Sciatic nerve (tissue), 2 donors: ENCODE measurements around the gene SDK2. TPM values are rescaled to one million over a fixed set of nuclear protein-coding genes. Genes with fewer than 3 reads are reported as not detected.

Experiments
- ATAC-seq: fragments of 200-7000 bp; cut with Tn5 transposase; one replicate; pipeline ENCODE4 v1.9.1; 2020; ENCODE audit warnings: mild to moderate bottlenecking, moderate library complexity
- DNase-seq: peaks from one replicate; pipeline ENCODE4 v3.0.0-alpha.2; 2020; ENCODE audit warnings: low spot score
- intact Hi-C: fragments of 100-400 bp; cut with DNase I; formaldehyde crosslinking; loops from one replicate; pipeline ENCODE4 v1.14.2; 2022
- total RNA-seq: library from RNA; stranded (reverse); fragmentation: NEBNext Ultra II Directional; extraction: Animal tissue kit (Norgen Biotek cat#: 25700); gene quantifications from one replicate; pipeline ENCODE4 v1.2.1, GENCODE V29; 2021
- donor health status: DM: no; HTN: no; CAD: no.
- donor health status: DM: no; HTN: no; CAD: no.

The SDK2 gene
- total RNA-seq, 1 donor from 2014 or later = 10.8 TPM

GRCh38 chr17:73533781-73534180 is 110.5 kb downstream of the SDK2 start:
- no peak for ATAC-seq
- intact Hi-C loops = no loop called here
- DNase-seq = no peak

GRCh38 chr17:73533127-73533526 is 111.1 kb downstream of the SDK2 start:
- intact Hi-C loops = no loop called here
- DNase-seq = no peak
- no peak for ATAC-seq

DNA sequence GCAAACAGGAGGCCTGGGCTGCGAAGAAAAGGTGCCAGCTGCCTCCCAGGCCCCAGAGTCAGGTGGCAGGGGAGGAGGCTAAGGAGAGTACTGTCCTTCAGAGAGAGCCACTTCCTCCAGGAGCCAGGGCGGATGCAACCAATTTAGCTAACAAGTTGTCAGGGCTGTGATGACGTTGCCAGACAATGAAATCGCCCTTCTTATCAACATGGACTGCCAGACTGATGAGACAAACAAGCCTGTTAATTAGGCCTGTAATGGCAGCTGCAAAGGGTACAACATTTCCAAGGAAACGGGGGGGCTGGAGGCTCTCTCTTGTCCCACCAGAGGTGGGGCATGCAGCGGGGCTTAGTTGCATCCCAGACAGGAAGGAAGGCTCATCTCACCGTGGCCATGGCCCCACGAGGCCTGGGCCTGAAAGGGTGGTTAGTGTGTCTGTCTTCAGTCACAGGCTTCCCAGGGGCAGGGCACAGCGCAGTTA is 111.8 kb downstream of the SDK2 start:
- DNase-seq = no peak
- ATAC-seq = no peak
- intact Hi-C loops = no loop called here

- ATAC-seq (no peak), DNase-seq (no peak)
- intact Hi-C loops = no loop called here
Observed at GRCh38 chr17:73531158-73531557, 113.1 kb downstream of the SDK2 start.

- intact Hi-C loops = no loop called here
- DNase-seq = no peak
- no peak for ATAC-seq
Observed at GRCh38 chr17:73528679-73529078, 115.6 kb downstream of the SDK2 start.

GRCh38 chr17:73526952-73527351 is 117.3 kb downstream of the SDK2 start:
- no peak for DNase-seq
- intact Hi-C loops = no loop called here
- ATAC-seq = no peak

DNA sequence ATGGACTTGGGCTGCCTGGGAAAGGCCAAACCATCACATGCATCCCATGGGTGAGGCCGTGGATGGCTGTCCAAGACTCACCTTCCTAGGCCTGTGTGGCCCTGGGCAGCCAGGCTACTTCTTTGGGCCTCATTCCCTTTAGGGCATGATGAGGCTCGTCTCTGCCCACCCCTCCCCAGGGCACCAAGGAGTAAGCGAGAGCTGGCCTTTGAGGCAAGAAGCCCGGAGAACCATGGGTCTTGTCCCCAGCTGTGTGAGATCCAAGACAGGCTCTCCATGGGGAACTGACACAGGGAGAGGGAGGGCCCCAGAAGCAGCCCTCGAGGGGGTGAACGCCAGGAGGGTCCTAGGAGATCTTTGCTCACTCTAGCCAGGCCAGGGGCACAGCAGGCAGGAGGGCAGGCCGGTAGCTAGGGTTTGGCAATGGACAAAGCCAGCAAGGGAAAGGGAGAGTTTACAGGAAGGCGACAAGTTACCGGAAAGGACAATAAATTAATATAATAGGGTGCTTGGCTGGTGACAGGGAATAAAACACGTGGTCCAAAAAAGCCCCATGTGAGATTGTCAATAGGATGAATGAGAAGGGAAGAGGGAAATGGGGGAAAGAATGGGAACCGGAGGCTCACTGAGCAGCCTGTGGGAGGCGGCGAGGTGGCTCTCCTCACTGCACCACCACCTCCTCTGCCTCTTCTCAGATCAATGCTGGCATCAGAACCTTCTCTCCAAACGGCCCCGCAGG is 119.1 kb downstream of the SDK2 start:
- ATAC-seq (no peak), DNase-seq (no peak)
- intact Hi-C loops = no loop called here

DNA sequence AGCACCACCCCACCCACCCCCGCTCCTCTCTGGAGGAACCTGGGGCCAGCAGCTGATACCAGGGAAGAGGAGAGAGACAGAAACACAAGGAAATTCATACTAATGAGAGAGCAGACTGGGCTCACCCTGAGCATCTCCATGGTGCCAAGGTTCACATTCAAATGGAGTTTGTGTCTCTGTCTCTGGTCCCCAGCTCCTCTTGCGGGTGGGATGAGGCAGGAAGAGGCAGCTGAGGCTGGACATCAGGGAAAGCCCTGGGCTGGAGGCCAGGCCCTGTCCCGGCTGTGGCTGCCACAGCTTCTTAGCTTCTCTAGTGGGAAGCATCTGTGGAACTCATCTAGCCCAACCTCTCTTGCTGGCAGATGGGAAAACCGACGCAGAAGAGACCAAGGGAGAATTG is 121.5 kb downstream of the SDK2 start:
- DNase-seq (no peak), ATAC-seq (no peak)
- intact Hi-C loops = loop anchor here (2.0 kb wide), 1 partner anchor 30 kb away; no protein-coding TSS in a partner anchor

- no peak for ATAC-seq
- intact Hi-C loops = loop anchor here (2.0 kb wide), 1 partner anchor 31 kb away; no protein-coding TSS in a partner anchor
- DNase-seq = no peak
Observed at GRCh38 chr17:73522107-73522506, 122.1 kb downstream of the SDK2 start.

- DNase-seq = no peak
- intact Hi-C loops = no loop called here
- no peak for ATAC-seq
Observed at GRCh38 chr17:73521376-73521775, 122.9 kb downstream of the SDK2 start.

DNA sequence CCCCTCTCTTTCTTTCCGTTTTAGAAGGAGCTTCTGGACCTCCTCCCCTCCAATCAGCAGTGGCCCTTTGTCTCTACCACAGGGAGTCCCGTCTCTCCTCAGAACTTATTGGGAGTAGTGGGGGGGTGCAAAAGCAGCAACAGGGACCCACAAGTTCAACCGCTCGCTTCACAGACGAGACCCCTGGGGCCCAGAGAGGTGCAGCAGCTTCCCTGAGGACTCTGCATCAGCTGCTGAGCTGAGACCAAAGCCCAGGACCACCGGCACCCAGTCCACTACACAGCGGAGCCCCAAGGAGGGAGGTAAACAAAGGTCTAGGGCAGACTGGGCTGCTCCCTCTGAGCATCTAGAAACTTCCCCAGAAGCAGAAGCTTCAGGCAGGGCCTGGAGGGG is 123.9 kb downstream of the SDK2 start:
- intact Hi-C loops = no loop called here
- DNase-seq = no peak
- ATAC-seq = no peak

DNA sequence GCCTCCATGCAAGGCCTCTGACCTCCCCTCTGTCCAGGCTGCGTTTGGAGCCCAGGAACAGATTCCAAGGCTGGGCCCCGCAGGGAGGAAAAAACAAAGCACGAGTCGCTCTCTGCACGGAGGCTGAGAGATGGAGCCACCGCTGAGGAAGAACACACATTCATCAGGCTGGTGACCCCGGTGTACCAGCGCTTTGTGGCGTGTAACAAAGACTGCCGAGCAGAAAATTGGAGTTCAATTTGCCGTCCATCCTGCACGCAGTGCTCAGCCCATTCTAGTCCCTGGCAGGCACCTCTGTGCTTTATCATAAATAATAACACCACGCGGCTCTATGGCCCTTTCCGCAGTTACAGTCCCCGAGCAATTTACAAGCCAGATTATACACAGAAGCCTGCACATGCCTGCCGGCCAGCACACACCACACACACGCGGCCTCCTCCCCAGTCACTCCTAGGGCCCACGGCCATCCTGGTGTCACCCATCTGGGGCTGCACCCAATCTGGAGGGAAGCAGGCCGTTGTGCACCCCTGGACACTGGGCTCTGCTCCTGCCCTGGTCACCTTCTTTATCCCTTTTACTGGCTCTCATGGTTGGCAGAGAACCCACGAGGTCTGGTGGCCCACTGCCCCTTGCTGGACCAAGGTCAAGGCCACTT is 124.4 kb downstream of the SDK2 start:
- intact Hi-C loops = no loop called here
- no peak for ATAC-seq
- no peak for DNase-seq

- no peak for ATAC-seq
- DNase-seq = no peak
- intact Hi-C loops = no loop called here
Observed at GRCh38 chr17:73519011-73519410, 125.2 kb downstream of the SDK2 start.

- DNase-seq (no peak), ATAC-seq (no peak)
- intact Hi-C loops = no loop called here
Observed at GRCh38 chr17:73516431-73516830, 127.8 kb downstream of the SDK2 start.

GRCh38 chr17:73514146-73514863 is 129.9 kb downstream of the SDK2 start:
- ATAC-seq = peak; percentile 22
- intact Hi-C loops = no loop called here
- DNase-seq = no peak

DNA sequence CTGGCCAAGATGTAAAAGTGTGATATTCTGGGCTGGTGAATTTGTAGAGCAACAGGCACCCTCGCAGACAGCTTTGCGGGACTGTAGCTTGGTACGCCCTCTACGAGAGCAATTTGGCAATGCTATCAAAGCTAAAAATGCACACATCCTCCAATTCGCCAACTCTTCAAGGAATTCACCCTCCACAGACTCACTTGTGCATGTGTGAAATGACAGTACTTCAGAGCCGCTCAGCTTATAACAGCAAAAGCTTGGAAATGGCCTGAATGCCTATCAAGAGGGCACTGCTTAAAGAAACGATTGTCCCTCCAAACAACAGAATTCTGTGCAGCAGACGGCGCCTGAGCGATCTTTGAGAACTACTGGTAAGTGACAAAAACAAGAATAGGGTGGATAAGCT is 130.8 kb downstream of the SDK2 start:
- intact Hi-C loops = no loop called here
- peak; percentile 31 for ATAC-seq
- no peak for DNase-seq

- DNase-seq (no peak), ATAC-seq (no peak)
- intact Hi-C loops = no loop called here
Observed at GRCh38 chr17:73511719-73512115, 132.5 kb downstream of the SDK2 start.

DNA sequence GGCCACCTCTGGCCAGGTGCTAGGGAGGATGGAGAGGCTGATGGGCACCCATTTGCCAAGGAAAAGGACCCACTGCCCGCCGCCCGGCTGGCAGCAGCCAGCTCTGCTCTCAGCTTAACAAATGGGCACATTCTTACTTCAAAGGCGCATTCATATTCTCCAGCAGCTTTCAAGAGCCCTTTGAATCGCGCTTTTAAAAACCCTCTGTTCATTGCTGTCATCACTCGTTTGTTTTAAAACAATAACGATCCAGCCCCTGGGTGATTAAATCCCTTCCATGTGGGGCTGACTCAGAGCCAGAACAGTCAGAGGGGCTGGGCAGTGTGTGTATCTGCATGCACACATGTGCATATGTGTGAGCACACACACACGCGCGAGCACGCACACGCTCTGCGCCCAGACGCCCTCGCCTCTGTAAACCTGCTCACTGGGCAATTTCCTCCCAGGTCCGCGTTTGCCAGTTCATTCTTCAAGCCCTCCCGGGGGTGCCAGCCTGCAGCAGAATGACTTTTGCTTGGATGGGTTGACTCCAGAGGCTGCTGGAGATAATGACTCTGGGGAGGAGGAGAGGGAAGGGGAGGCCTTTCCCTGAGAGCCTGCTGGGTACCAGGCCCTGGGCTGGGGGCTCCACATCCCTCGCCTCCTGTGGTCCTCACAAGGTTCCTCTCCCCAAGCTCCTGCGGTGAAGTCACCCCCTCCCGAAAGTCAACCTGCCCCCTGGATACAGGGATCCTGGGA is 133.1 kb downstream of the SDK2 start:
- DNase-seq (no peak), ATAC-seq (no peak)
- intact Hi-C loops = no loop called here

GRCh38 chr17:73508931-73509605 is 135.2 kb downstream of the SDK2 start:
- ATAC-seq (no peak), DNase-seq (no peak)
- intact Hi-C loops = no loop called here
